HG03139 (cell line): ENCODE results near the gene TUBB.
A peak's percentile ranks its signal among the peaks of the same experiment; 100 is the strongest.

Experiments used
- ATAC-seq: cut with Tn5 transposase; IDR thresholded peaks from one replicate; pipeline ENCODE4 v1.9.1; 2021; ENCODE audit not compliant: unreplicated experiment

The TUBB gene

DNA sequence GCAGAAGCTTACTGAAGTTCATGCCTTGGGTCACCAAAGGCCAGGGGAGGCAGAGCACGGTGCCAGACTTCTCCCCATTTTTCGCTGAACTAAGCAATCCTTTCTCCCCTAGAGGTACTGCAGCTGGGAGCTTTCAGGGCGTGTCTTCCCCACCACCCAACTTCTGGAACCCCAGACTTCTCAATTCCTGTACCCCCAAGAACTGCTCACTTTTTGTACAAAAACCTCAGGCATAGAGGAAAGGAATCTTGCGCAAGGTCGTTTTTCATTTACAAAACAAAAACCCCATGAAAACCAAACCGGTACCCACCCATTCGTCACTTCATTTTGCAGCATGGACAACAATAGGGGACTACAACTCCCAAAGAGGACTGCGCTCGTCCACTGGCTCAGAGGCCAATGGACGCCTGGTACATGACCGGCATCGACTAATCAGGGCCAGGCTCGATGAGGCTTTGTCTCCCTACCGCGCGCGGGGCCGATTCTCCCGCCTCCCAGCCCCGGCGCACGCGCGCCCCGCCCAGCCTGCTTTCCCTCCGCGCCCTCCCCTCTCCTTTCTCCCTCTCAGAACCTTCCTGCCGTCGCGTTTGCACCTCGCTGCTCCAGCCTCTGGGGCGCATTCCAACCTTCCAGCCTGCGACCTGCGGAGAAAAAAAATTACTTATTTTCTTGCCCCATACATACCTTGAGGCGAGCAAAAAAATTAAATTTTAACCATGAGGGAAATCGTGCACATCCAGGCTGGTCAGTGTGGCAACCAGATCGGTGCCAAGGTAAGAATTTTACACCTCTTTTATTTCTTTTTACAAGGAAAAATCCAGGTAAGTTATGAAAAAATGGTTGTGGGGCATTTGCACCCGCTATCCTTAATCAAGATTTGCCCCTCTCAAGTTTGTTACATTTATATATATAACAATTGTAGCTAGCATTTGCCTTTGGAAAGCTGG, at the start of gene TUBB:
TUBB (plus strand) TSS at position 562 of the 947 bp plus-strand sequence; CDS start at position 717, 155 bp downstream.
- ATAC-seq: peak; percentile 46

DNA sequence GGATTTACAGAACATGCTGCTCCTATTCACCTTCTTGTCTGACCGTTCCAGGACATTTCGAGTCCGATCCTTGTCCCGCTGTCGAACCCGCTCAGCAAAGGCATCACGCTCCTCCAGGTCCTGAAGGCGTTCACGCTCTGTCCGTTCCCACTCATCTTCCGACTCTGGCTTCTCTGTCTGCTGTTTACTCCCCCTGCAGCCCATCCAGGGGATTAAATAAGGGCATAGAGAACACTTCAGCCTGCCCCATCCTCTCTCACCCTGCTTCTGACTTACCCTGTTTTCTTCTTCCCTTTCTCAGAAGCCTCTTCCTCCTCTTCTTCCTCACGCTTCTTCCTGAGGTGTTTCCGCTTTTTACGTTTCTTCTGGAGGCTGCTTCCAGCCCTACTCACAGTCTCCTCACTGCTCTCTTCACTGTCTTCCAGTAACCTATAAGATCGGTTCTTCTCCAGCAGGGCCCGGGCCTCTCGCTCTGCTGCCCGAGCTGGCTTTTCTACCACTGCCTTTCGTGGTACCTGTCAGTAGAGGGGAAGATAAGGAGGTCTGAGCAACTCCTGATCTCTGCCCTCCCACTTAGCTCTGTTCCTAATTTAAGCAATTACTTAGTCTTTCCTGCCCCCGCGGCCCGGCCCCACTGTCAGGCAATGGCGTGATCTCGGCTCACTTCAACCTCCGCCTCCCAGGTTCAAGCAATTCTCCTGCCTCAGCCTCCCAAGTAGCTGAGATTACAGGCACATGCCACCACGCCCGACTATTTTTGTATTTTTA, 49.2 kb upstream of the TUBB start:
- no peak for ATAC-seq

GRCh38 chr6:30672445-30673253, 47.5 kb upstream of the TUBB start, which contains the start of gene DHX16:
Gene DHX16, minus strand, starts transcription at chr6:30673006. Its CDS starts 165 bp downstream, at chr6:30672841.
- ATAC-seq: peak; percentile 53

DNA sequence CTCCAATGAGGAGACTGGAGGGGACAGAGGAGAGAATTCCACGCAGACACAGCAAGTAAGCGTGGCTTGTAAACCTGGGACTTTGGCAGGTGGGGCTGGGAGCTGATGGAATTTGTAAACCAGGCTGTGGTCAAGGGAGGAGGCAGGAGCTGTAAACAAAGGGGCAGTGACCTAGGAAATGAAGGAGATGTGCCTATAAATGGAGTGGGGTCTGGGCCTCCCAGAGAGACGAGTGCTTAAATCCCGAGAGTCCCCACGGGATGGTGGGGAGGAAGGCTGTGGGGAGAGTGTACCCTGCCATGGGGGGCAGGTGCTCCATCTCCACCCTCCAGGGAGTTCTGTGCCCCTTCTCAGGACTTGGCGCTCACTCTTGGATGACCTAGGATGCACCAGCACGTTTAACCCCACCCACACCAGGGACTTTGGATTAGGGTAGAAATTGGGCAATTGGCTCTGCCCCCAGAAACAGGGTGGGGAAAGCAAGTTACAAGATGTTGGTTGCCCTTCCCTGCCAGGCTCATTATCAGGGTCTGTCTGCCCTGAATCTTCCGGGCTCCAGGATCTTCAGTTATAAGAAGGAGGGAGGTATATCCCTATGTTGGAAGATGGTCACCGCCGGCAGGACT, 43.4 kb upstream of the TUBB start:
- ATAC-seq: no peak

DNA sequence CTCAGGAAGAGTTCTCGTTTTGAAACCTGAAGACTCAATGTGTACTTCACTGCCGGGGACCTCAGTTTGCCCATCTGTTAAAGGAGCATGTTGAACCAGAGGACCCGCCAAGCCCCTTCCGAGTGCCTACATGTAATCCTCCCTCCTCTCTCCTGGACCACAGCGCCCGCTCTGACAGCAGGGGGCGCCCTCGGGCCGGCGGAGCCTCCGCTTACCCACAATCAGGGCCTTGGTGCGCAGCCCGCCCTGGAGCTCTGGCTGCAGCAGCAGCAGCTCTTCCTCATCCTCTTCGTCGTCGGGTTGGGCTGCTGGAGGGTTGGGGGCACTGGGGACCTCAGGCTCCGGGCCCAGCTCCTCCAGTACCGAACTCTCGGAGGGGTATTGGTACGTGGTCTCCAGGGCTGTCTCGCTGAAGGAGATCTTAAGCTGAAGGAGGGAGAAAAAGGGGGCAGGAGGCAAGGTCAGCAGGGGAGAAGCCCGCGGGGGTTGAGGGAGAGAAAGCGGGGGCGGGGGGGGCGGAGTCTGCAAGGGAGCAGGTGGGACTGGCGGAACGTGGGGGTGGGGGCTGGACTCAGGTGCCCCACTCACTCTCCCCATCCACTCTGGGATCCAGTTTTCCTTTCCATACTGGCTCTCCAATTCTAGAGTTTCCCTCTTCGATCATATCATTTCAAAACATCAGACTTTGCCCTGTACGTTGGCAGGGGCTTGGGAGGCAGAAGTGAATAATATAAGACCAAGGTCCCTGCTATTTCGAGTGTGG, 41.0 kb upstream of the TUBB start:
- no peak for ATAC-seq

GRCh38 chr6:30679765-30680535, 40.2 kb upstream of the TUBB start:
- no peak for ATAC-seq

DNA sequence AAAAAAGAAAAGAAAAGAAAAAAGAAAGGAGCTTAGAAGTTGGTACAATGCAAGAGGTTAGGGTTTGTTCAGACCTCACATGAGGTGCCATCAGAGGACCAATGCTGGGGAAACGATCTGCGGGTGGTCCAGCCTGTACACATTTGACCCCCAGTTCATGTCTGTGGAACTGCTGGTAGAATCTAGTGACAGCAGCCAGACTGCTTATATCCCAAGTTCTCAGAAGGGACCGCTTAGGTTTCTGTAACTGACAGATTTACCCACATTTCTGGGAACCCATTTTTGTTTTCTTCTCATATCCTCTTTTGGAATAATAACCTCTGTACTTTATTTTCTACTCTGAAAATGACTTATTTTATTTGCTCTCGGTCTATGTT, 38.4 kb upstream of the TUBB start:
- no peak for ATAC-seq

DNA sequence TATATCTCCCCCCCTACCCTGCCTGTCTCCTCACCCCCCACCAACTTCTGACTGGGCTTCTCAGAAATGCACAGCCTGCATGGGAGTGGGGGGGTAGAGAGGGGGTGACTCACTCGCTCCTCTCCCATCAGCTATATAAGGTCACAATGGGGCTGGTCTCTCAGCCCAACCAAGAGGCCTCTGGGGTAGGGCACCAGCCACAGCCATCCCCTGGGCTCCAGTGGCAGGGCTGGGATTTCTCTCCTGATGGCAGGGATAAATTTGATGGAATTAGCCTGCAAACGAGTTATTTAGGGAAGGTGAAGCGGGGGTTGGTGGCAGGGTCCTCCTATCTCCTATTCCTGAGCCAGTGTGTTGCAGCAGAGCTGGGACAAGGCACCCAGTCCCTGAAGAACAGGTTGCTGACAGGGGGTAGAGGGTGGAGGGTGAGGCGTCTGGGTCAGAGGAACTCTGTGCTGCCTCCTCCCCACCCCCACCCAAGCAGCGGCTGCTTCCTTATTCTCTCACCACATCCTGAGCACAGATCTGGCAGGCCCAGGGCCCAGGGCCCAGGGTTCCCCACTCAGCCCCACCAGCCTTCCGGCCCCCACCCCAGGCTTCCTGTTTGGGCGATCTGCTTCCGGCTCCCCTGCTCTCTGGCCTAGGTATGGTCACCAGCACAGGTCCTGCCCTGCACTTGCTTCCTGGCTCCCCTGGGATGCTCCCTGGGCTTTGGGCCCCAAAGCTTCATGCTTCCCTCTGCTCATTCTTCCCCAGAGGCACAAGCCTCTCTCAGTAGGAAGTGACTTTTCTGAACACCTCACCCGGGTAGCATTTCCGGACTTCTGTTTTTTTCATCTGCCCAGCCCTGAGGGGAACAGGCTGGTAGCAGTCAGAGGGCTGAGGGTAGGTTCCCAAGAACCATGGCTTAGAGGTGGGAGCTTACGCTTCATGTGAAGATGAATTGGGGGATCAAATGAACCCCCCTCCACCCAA, 37.7 kb upstream of the TUBB start:
- peak; percentile 35 for ATAC-seq

DNA sequence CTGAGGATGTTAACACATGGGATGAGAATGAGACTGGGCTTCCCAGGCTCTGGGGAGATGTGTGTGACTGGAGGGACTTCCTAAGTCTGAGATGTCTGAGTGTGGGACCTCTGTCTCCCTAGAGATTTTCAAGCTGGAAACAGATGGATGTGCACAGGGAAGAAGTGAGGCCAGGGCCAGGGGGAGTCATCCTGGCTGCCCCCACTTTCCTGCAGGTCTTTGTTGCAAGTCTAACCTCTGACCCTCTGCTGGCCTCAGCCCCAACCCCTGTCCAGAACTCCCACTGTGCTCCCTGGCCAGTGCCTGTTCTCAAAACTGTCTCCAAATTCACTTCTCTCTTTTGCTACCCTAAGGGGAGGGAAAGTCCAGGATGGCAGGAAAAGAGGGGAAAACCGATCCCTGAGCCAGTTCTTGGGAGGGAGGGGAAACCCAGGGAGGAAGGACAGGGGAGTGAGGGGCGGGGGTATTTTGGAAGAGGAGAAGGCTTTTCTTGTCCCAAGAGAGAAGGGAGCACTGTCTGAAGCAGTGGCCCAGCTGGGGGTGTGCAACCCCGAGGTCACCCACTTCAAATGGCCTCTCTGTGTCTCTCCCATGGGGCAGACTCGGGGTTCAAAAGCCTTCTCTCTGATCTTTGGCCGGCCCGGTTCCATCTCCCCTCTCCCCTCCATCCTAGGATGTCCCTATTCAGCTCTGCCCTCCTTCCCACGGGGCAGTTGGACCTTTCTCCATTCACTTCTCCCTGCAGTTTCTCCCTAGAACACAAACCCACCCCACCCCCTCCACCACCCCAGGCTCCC, 36.8 kb upstream of the TUBB start:
- no peak for ATAC-seq

DNA sequence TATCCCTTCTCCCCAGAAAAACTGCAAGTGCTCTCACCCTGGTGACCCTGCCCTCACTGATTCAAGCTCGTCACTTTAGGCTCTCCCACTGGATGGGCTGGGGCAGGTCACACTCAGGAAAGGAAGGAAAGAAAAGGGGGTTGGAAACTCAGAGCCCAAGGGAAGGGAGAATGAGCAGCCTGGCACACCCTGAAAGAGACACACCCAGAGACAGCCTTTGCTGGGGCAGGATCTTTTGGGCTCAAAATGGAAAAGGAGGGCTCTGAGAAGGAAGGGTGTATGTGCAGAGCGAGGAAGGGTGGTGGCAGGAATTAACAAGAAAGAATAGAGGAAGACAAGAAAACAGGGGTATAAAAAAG, 36.2 kb upstream of the TUBB start:
- no peak for ATAC-seq

DNA sequence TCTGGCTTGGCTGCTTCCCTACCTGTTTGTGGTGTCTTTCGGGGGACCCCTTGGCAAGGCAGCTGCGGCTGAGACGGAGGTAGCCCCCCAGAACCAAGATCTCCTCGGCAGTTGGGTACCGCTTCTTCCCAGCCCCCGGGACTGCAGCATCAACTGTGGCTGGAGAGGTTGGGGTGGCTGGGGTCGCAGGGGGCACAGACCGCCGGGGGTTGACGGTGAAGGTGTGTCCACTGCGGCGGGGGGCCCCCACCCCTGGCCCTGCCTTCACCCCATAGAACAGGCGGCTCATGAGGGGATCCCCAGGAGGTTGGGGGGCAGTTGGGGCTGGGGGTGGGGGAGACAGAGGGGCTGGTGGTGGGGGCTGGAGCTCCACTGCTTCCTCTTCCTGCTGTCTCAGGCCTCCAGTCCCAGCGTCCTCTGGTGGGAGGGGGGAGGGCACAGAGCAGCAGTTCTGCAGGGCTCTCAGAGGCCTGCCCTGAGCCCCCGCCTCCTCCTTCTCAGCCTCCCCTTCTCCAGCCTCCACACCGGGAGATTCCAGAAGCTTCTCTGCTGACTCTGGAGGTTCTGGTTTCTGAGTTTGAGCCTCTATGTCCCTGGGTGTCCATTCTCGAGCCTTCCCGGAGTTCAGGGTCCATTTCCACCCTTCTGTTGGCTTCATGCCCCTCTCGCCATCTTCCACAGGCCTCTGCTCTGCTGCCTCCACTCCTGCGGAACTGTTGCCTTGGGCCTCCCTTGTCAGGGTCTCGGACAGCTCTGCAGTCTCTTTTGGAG, 35.6 kb upstream of the TUBB start:
- no peak for ATAC-seq

GRCh38 chr6:30685157-30686008, 34.8 kb upstream of the TUBB start:
- ATAC-seq: no peak

- ATAC-seq: no peak
Measured at GRCh38 chr6:30686009-30686907, 33.9 kb upstream of the TUBB start, which contains the start of gene PPP1R18. Gene PPP1R18, minus strand, starts transcription at chr6:30686645. Its CDS starts 627 bp downstream, at chr6:30686018.

- ATAC-seq: peak; percentile 35
Measured at GRCh38 chr6:30686908-30687658, 33.1 kb upstream of the TUBB start.
